ENCODE measurements around the gene ZNF76. TPM values are rescaled to one million over a fixed set of nuclear protein-coding genes. Genes with fewer than 3 reads are reported as not detected.

Gene ZNF76
- total and polyA plus RNA-seq, 7 donors, result 17.9 to 37.3 (median 24.6) TPM

DNA sequence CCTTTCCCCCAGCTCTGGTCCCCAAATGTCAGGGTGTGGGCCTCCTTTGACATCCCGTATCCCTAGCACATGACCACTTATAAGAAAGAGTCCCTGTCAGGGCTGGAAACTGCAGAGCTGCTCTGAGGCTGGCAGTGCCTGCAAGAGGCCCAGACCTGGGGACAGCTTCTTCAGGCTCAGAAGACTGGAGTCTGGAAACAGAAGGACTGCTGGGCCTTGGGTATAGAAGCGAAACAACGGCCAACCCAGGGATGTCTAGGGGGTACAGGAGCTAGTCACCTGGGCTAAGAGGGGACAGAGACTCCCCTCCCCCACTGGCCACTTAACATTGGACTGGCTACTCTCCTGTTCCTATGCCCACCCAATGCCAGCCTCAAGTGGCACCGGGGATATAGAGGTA, 41.1 kb upstream of the ZNF76 start:
- ATAC-seq (no peak), DNase-seq (no peak)
- peaks cover 15% of the 10 kb centered on the region for H3K4me1 ChIP-seq
- no peak overlapping the region for H3K27ac ChIP-seq
- H3K36me3 ChIP-seq (ENCODE audit: insufficient read depth in 1 of 2, low read depth in 1 of 2), result no peaks in the 10 kb centered on the region
- TF ChIP-seq CTCF (IDR thresholded peaks at IDR 0.05), result no peak
- no peaks in the 10 kb centered on the region for H3K9me3 ChIP-seq
- no peak overlapping the region for H3K4me3 ChIP-seq
- WGBS, 3 donors, result 79 to 86% (median 85%) methylated on average over 4 of the region's 4 CpGs
- intact Hi-C loops (cut with DNase I), result no loop called here
- peaks cover 0 to 41% (median 28%) of the 10 kb centered on the region in 3 donors for H3K27me3 ChIP-seq (ENCODE audit: insufficient read depth in 3 of 3, low read length in 2 of 3)

DNA sequence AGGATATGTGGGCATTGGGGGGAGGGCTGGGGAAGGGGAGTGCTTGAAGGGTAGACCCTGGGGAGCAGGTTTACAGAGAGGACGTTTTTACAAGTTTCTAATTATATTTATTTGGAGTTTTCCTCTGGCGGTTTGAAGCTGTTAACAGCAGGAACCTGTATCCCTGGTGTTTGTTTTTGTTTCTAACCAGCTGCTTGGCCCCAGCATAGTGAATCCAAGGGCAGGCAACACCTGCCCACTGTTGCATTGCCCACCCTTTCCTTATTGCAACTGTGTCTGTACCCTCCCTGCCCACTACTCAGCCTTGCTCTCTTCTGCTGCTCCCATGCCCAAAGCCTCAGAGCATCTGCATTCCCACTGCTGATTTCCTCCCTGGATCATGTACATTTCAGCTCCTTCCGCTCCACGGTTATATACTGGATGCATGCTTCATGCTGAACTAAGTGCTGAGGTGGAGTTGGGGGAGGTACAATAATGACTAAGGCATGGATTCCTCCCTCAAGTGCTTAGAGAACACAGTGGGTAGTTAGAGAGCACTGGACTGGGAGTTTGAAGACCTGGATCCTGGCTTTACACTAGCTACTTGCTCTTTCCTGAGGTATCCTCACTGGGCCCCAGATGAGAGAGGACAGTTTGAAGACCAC, 39.7 kb upstream of the ZNF76 start:
- no peak for DNase-seq
- intact Hi-C loops (cut with DNase I), result no loop called here
- H3K27me3 ChIP-seq (ENCODE audit: insufficient read depth in 3 of 3, low read length in 2 of 3), result peaks cover 0 to 29% (median 17%) of the 10 kb centered on the region in 3 donors
- H3K4me3 ChIP-seq, result no peak overlapping the region
- ATAC-seq, result no peak
- no peak for TF ChIP-seq CTCF (IDR thresholded peaks at IDR 0.05)
- H3K27ac ChIP-seq, result no peak overlapping the region
- H3K9me3 ChIP-seq, result no peaks in the 10 kb centered on the region
- no peaks in the 10 kb centered on the region for H3K36me3 ChIP-seq (ENCODE audit: insufficient read depth in 1 of 2, low read depth in 1 of 2)
- peaks cover 10% of the 10 kb centered on the region for H3K4me1 ChIP-seq
- 66 to 83% (median 73%) methylated on average over 4 of the region's 4 CpGs for WGBS, 3 donors

DNA sequence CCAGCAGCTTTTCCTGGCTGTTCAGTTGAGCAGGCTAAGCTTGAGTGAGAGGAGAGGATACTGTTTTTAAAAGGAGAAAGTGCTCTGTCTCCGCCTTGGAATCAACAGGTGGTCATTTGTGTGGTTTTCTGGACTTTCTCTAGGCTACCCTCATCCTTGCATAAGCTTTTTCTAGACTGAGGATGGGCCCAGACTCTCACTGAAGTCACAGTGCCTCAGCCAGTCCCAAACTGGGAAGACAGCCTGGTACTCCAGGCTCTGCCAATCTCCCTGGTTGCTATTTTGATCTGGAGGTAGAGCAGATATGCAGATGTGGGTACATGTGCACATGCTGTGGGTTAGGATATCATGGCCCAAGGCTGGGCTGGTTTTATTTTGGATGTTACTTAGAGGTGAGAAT, 38.8 kb upstream of the ZNF76 start:
- Histone ChIP-seq H3K36me3 (ENCODE audit: insufficient read depth in 1 of 2, low read depth in 1 of 2) (no peaks in the 10 kb centered on the region), H3K4me3 (no peak overlapping the region), H3K27me3 (ENCODE audit: insufficient read depth in 3 of 3, low read length in 2 of 3) (peaks cover 0 to 20% (median 9%) of the 10 kb centered on the region in 3 donors), H3K27ac (no peak overlapping the region), H3K4me1 (peaks cover 7% of the 10 kb centered on the region), H3K9me3 (no peaks in the 10 kb centered on the region)
- no peak for TF ChIP-seq CTCF (IDR thresholded peaks at IDR 0.05)
- 96 to 100% (median 97%) methylated on average over 1 of the region's 1 CpG for WGBS, 3 donors
- intact Hi-C loops (cut with DNase I), result no loop called here
- DNase-seq, result no peak
- no peak for ATAC-seq

- WGBS, 3 donors, result 67 to 78% (median 75%) methylated on average over 2 of the region's 2 CpGs
- Histone ChIP-seq H3K9me3 (no peaks in the 10 kb centered on the region), H3K27ac (no peak overlapping the region), H3K36me3 (ENCODE audit: insufficient read depth in 1 of 2, low read depth in 1 of 2) (no peaks in the 10 kb centered on the region), H3K4me3 (no peak overlapping the region), H3K27me3 (ENCODE audit: insufficient read depth in 3 of 3, low read length in 2 of 3) (peaks cover 0 to 2% (median 0%) of the 10 kb centered on the region in 3 donors), H3K4me1 (no peaks in the 10 kb centered on the region)
- no peak for TF ChIP-seq CTCF (IDR thresholded peaks at IDR 0.05)
- DNase-seq (no peak), ATAC-seq (no peak)
- intact Hi-C loops (cut with DNase I), result no loop called here
Observed at GRCh38 chr6:35223396-35223795, 36.1 kb upstream of the ZNF76 start.

DNA sequence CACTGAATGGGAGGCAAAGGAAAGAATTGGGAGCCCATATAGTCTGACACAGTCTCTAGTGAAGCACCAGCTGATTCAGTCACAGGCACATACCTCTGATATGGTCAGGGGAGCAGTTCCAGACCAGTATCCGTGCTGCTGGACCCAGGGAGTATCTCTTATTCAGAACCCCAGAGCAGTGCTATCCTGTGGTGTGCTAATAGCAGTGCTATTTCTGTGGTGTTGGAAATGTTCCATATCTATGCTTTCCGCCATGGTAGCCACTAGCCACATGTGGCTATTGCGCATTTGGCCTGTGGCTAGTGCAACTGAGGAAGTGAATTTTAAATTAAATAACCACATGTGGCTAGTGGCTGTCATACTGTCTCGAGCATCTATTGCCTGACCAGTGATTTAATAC, 34.8 kb upstream of the ZNF76 start:
- 77 to 86% (median 80%) methylated on average over 4 of the region's 4 CpGs for WGBS, 3 donors
- no peak for DNase-seq
- no peak for TF ChIP-seq CTCF (IDR thresholded peaks at IDR 0.05)
- Histone ChIP-seq H3K4me1 (no peaks in the 10 kb centered on the region), H3K36me3 (ENCODE audit: insufficient read depth in 1 of 2, low read depth in 1 of 2) (no peaks in the 10 kb centered on the region), H3K27ac (no peak overlapping the region), H3K9me3 (no peaks in the 10 kb centered on the region), H3K4me3 (no peak overlapping the region), H3K27me3 (ENCODE audit: insufficient read depth in 3 of 3, low read length in 2 of 3) (no peaks in the 10 kb centered on the region)
- intact Hi-C loops (cut with DNase I), result no loop called here
- no peak for ATAC-seq

All from psoas muscle (tissue), 8 donors.